Measurements from ENCODE around the gene CYTH2.

Gene CYTH2, protein sequence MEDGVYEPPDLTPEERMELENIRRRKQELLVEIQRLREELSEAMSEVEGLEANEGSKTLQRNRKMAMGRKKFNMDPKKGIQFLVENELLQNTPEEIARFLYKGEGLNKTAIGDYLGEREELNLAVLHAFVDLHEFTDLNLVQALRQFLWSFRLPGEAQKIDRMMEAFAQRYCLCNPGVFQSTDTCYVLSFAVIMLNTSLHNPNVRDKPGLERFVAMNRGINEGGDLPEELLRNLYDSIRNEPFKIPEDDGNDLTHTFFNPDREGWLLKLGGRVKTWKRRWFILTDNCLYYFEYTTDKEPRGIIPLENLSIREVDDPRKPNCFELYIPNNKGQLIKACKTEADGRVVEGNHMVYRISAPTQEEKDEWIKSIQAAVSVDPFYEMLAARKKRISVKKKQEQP
- 60.4 reads per million, percentile 72 among the genes with 10 or more reads in this experiment for total RNA-seq

DNA sequence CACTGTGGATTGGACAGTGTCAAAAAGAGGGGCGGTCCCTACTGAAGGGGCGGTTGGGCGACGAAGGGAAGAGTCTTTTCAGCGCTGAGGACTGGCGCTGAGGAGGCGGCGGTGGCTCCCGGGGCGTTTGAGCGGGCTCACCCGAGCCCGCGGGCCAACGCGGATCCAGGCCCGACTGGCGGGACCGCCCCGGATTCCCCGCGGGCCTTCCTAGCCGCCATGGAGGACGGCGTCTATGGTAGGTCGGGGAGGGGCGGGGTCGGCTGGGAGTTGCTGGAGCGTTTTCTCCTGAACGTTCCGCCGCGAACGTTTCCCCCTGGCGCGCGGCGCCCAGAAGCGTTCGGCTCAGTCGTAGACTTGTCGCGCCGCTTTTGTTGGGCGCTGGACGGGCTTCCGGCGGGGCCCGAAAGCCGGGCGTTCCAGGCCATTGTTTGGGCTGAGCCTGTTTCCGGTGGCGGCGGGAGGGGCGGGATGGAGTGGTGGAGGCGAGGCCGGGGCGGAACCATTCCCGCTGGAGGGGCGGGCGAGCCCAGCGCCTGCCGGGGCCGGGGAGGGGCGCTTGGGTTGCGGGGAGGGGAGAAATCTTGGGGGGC lies at the start of gene CYTH2:
TSS of gene CYTH2 (plus strand) at position 81 of the 593 bp plus-strand sequence. CDS start at position 220, 139 bp downstream.
- DNase-seq, result peak; percentile 60

DNA sequence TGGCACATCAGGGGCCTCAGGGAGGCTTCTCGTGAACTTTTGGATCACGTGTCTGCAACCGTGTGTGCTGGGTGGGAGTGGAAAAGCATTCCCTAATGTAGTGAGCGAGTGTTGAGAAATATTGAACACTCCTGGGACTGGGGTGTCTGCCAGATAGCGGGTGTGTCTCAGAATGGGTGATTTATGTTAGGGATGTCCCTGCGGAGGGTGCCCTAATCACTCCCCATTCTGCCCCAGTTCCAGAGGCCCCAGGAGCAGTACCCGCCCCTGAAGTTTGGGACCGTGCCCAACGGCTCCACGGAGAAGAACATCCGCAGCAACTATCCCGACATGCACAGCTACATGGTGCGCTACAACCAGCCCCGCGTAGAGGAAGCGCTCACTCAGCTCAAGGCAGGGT lies 47.6 kb upstream of the CYTH2 start:
- DNase-seq, result no peak

DNA sequence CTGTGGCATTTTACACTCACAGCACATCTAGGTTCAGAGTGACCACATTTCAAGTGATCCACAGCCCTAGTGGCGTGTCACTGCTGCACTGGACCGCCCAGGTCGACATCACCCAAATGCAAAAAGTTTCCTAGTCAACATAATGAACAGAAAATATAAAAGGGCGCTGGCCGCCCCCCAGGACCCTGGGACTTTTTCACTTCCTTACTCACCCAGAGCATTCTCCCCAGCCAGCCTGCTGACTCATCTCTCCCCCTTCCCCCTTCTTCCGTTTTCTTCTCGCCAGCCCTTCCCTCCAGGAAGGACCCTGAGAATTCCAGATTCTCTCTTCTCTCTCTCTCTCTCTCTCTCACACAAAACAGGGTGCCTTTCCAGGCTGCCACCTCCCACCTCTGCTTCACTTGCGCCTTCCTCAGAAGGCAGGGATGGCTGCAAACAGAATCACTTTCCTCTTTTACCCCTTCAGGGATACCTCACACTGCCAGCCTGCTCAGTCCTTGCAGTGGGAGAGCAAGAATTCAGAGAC lies 44.4 kb upstream of the CYTH2 start:
- no peak for DNase-seq

DNA sequence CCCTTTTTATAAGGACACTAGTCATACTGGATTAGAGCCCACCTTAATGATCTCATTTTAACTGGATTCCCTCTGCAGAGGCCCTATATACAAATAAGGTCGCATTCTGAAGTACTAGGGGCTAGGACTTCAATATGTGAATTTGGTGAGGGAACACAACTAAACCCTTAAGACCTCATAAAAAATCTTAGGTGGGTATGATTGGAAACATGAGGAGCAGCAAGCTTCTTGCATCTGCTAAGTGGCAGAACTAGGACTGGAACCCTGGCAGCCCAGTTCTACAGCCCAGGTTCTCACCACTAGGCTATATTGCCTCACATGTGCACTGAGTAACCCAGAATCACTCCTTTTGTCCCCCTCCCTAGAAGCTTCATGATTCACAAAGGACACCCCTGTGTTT lies 40.5 kb upstream of the CYTH2 start:
- DNase-seq, result no peak

DNA sequence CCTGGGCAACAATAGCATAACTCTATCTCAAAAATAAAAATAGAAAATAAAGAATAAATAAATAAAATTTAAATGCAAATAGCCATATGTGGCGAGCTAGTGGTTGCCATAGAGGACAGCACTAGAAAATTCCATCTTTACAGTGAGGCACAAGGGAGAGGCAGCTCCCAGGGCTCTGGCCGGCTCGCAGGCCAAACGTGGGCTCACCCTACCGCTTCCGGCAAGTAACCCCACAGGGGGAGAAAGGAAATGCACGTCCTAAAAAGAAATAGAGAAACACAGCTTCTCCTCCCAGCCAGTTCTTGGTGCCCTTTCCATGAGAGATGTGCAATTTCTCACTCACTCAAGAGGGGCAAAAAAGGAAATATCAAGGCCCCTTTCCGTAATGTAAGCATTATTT lies 35.8 kb upstream of the CYTH2 start:
- no peak for DNase-seq

DNA sequence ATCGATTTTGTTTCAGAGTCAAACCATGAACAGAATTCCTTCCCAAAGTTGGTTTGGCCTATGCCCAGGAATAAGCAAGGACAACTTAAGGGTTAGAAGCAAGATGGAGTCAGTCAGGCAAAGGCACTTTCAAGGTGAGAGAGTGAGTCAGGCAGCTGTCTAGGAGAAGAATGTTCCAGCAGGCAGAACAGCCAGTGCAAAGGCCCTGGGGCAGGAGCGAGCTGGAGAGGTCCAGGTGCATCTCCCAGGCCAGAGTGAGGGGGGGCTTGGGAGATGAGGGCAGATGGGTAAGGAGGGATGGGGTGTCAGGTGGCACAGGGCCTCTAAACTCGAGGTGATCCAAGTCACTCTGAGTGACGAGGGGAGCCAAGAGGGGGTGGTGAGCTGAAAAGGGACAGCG lies 32.6 kb upstream of the CYTH2 start:
- DNase-seq, result no peak

DNA sequence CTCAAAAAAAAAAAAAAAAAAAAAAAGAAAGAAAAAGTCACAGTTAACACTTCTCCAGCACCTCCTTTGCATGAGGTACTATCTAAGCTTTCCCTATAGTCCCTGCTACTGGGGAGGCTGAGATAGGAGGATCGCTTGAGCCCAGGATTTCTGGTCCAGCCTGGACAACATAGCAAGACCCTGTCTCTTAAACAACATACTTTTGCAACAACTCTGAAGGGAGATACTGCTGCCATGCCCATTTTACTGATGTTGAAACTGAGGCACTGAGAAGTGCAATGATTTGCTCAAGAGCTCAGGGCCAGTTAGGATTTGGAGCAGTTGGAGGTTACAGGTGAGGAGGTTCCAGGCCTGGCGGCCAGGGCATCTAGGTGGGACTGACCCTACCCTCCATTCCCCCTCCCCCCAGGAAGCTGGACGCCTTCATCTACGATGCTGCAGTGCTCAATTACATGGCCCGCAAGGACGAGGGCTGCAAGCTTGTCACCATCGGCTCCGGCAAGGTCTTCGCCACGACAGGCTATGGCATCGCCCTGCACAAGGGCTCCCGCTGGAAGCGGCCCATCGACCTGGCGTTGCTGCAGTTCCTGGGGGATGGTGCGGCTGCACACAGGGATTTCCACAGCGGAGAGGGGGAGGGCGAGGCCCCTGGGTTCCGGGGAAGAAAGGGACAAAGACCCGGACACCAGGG lies 27.7 kb upstream of the CYTH2 start:
- DNase-seq, result no peak

DNA sequence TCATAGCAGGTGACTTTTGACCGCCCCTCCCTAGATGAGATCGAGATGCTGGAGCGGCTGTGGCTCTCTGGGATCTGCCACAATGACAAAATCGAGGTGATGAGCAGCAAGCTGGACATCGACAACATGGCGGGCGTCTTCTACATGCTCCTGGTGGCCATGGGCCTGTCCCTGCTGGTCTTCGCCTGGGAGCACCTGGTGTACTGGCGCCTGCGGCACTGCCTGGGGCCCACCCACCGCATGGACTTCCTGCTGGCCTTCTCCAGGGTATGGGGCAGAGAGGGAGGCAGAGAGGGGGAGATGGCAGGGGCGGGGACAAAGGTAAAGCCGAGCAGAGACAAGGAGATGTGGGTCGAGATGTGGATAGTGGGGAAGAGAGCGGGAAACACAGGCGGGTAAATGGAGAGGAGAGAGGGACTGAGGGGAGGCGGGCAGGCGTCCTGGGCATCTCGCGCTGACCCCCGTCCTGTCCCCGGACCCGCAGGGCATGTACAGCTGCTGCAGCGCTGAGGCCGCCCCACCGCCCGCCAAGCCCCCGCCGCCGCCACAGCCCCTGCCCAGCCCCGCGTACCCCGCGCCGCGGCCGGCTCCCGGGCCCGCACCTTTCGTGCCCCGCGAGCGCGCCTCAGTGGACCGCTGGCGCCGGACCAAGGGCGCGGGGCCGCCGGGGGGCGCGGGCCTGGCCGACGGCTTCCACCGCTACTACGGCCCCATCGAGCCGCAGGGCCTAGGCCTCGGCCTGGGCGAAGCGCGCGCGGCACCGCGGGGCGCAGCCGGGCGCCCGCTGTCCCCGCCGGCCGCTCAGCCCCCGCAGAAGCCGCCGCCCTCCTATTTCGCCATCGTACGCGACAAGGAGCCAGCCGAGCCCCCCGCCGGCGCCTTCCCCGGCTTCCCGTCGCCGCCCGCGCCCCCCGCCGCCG lies 26.8 kb upstream of the CYTH2 start:
- no peak for DNase-seq

DNA sequence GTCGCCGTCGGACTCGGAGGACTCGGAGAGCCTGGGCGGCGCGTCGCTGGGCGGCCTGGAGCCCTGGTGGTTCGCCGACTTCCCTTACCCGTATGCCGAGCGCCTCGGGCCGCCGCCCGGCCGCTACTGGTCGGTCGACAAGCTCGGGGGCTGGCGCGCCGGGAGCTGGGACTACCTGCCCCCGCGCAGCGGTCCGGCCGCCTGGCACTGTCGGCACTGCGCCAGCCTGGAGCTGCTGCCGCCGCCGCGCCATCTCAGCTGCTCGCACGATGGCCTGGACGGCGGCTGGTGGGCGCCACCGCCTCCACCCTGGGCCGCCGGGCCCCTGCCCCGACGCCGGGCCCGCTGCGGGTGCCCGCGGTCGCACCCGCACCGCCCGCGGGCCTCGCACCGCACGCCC lies 25.9 kb upstream of the CYTH2 start:
- DNase-seq, result no peak

DNA sequence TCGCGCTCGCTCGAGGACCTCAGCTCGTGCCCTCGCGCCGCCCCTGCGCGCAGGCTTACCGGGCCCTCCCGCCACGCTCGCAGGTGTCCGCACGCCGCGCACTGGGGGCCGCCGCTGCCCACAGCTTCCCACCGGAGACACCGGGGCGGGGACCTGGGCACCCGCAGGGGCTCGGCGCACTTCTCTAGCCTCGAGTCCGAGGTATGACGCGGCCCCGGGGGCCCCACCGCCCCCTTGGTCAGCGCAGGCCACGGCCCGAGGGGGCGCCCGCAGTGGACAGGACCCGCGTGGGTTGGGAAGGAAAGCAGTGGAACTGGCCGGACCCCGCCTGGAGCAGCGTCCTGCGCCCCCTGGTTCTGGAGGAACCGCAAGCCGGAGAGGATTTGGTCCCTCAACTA lies 25.4 kb upstream of the CYTH2 start:
- no peak for DNase-seq

DNA sequence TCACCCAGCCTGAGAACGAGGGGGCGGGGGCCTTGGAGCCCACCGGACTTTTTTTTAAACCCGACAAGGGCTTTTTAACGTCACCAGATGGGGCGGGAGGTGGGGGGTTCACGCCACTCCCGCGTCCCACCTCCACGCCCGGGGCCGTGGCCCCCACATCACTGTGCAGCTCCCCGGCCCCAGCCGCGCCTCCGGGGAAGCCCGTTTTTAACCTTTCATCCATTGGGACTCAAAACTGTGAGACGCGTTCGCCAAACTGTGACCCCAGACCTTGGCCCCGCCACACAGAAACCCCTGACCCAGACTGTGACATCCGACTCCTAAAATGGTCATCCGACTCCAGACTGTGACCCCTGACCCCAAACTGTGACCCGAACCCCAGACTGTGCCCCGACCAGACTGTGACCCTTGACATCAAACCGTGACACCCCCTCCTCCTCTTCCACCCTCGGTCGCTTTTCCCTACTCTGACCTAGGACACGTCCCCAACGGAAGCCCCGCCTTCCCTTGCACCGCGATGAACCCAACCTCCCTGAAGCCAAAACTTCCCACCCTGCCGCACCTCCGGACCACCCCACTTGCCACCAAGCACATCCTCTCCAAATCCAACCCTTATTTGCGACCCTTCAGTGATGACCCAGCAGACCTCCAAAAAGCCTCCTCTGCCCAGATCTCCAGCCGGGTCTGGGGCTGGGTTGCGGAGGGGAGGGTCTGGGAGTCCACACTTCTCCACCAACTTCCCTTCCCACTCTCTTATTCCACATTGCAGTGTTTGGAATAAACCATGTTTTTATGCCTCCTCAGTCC lies 24.8 kb upstream of the CYTH2 start:
- no peak for DNase-seq

DNA sequence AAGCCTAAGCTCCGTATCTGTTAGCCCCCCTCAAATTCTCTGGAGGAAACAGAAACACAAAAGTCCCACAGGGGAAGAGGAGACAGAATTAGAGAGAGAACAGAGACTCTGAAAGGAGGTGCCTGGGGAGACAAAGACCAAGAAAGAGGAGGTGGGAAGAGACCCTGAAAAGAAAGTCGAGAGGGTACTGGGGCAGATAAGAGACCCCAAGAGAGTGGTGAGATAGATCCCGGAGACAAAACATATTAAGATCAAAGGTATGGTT lies 24.3 kb upstream of the CYTH2 start:
- no peak for DNase-seq

DNA sequence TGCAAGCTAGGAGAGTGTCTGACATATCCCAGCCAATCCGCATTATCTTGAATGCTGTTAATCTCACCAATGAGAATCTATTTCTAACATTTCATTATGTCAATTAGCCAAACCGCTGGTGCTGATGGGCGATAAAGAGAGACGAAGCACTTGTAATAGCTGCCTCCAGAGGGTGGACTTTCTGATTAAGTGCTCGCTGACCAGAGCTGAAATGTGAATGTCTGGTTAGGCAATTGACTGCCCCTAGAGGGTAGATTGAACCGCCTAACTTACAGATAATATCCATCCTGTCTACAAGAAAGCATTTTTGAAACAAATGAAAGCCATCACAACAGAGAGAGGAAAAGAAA lies 23.9 kb upstream of the CYTH2 start:
- no peak for DNase-seq

DNA sequence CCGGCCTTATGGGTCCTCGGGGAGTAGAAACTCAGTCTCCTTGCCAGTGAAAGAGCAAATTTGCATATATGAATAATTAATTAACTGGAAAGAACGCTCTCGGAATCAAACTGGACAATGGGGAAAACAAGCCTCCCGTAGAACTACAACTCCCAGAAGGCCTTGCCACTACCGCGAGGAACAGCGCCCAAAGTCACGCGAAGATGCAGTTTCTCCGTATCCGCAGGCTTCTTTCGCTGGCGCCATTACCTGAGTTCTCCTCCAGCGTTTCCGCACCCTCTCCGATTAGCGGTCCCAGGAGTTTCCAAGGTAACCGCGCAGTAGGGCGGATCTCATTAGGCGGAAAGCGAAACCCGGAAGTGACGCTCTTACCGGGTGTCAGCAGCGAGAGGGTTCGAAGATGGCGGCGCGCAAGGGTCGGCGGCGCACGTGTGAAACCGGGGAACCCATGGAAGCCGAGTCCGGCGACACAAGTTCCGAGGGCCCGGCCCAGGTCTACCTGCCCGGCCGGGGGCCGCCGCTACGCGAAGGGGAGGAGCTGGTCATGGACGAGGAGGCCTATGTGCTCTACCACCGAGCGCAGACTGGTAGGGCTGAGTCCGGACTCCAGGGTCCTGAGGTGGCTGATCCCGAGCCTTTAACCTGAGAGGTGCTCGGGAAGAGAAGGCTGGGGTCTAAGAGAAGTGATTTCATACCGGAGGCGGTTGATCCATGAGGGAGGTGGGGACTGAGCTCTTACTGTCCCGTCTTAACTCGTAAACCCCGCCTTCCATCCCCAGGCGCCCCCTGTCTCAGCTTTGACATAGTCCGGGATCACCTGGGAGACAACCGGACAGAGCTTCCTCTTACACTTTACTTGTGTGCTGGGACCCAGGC lies 23.3 kb upstream of the CYTH2 start, which contains the start of gene GRWD1:
TSS of gene GRWD1 (plus strand) at position 378 of the 876 bp plus-strand sequence. CDS start at position 401, 23 bp downstream.
- peak; percentile 94 for DNase-seq

DNA sequence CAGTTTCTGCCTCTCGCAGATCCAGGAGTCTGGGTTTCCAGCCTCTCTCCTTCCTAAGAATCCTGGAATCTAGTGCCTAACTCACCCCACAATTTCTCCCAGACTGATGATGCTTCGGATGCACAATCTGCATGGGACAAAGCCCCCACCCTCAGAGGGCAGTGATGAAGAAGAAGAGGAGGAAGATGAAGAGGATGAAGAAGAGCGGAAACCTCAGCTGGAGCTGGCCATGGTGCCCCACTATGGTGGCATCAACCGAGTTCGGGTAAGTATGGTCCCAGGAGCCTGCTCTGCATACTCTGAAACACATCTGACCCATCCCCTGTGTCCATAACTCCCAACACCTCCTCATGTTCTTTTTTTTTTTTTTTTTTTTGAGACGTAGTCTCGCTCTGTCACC lies 22.6 kb upstream of the CYTH2 start:
- no peak for DNase-seq

DNA sequence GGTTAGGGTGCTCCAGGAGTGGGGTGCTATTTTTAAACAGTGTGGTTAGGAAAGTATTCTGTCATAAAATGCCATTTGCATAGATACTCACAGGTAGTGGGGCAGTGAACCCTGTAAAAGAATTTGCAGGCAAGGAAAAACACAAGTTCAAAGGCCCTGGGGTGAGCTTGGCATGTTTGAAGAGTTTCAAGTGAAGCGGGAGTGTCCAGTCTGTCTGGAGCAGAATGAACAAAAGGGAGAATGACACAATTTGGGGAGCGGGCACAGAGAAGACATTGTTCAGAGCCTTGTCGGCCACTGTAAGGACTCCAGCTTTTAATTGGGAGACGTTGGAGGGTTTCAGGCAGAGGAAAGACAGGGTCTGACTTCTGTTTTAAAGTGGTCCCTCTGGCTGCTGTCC lies 20.6 kb upstream of the CYTH2 start:
- DNase-seq, result no peak

DNA sequence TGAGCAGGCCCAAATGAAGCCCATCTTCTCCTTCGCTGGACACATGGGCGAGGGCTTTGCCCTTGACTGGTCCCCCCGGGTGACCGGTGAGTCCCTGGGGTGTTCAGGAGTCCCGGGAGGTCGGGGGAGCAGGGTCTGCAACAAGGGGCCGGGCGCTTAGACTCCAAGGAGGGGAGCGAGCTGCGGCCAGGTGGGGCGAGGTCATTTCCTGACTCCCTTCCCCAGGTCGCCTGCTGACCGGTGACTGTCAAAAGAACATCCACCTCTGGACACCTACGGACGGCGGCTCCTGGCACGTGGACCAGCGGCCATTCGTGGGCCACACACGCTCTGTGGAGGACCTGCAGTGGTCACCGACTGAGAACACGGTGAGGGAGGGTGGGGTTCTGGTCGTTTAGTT lies 18.7 kb upstream of the CYTH2 start:
- no peak for DNase-seq

DNA sequence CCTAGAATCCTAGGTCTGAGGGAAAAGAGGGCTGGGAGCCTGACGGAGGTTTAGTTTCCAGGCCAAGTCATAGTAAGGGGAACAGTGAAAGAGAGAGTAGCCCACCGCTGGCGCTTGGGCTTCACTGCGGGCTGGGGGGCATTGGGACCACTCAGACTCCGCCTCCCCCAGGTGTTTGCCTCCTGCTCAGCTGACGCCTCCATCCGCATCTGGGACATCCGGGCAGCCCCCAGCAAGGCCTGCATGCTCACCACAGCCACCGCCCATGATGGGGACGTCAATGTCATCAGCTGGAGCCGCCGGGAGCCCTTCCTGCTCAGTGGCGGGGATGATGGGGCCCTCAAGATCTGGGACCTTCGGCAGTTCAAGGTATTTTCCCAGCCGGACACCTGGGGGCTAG lies 18.3 kb upstream of the CYTH2 start:
- DNase-seq, result no peak

DNA sequence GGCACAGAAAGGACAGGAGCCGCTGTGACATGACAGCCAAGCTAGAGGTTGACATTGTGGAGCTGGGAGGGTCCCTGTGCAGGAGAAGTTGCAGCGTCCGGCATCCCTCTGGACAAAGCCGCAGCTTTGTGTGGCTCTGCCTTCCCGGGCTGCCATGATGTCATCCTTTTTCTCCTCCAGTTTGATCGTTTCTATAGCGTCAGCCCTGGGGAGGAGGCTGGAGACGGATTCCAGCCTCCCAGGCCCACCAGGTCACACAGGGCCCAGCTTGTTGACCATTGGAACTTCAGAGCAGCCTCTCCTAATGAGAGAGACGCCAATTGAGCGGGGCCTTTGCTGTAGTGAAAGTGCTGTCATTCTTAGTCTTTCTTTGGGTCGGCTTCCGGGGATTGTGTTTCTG lies 17.5 kb upstream of the CYTH2 start:
- DNase-seq, result no peak

DNA sequence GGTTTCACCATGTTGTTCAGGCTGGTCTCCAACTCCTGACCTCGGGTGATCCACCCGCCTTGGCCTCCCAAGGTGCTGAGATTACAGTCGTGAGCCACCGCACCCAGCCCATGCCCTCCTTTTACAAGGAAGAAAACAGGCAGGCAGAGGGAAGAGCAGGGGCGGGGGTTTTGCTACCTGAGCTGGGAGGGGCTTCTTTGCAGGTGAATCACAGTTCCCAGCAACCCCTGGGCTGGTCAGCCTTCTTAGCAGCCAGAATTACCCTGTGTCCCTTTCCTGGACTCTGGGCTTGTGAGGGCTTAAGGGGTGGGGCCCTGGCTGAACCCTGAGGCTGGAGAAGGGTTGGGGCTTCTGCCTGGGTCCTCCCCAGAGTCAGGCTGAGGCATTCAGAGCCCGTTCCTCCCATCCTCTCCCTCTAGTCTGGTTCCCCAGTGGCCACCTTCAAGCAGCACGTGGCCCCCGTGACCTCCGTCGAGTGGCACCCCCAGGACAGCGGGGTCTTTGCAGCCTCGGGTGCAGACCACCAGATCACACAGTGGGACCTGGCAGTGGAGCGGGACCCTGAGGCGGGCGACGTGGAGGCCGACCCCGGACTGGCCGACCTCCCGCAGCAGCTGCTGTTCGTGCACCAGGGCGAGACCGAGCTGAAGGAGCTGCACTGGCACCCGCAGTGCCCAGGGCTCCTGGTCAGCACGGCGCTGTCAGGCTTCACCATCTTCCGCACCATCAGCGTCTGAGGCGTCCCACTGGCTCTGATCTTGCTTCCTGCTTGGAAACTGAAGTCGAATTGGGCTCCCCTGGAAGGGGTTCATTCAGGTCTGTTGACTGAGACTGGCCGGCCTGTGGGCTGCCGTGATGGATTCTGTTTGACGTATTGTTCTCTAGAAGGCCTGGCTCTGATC lies 16.6 kb upstream of the CYTH2 start:
- DNase-seq, result no peak

All from effector CD4-positive, alpha-beta T cell (primary cell).